Hippocampal formation (tissue), 2 donors: ENCODE measurements around the gene EPS8.

Experiments
- DNase-seq, 2 donors: peaks; one replicate each; lab custom pipeline; 2025; lab: John Stamatoyannopoulos, UW

EPS8 gene

GRCh38 chr12:15717940-15718567, 71.1 kb downstream of the EPS8 start:
- DNase-seq = no peak

GRCh38 chr12:15716581-15716980, 72.6 kb downstream of the EPS8 start:
- no peak for DNase-seq

- DNase-seq = no peak
Observed at GRCh38 chr12:15714256-15714655, 74.9 kb downstream of the EPS8 start.

GRCh38 chr12:15712823-15713660, 76.1 kb downstream of the EPS8 start:
- DNase-seq = no peak

GRCh38 chr12:15712160-15712559, 77.0 kb downstream of the EPS8 start:
- DNase-seq = no peak

- no peak for DNase-seq
Observed at GRCh38 chr12:15710860-15711510, 78.2 kb downstream of the EPS8 start.

- DNase-seq = no peak
Observed at GRCh38 chr12:15709551-15709950, 79.6 kb downstream of the EPS8 start.

GRCh38 chr12:15708396-15709076, 80.7 kb downstream of the EPS8 start:
- DNase-seq = no peak

GRCh38 chr12:15707516-15708199, 81.5 kb downstream of the EPS8 start:
- no peak for DNase-seq

GRCh38 chr12:15706010-15706676, 83.0 kb downstream of the EPS8 start:
- DNase-seq = no peak

- no peak for DNase-seq
Observed at GRCh38 chr12:15705606-15706005, 83.6 kb downstream of the EPS8 start.

- no peak for DNase-seq
Observed at GRCh38 chr12:15702276-15702675, 86.9 kb downstream of the EPS8 start.

- no peak for DNase-seq
Observed at GRCh38 chr12:15701631-15702156, 87.5 kb downstream of the EPS8 start.

GRCh38 chr12:15701206-15701605, 88.0 kb downstream of the EPS8 start:
- no peak for DNase-seq

- no peak for DNase-seq
Observed at GRCh38 chr12:15700595-15700994, 88.6 kb downstream of the EPS8 start.

- no peak for DNase-seq
Observed at GRCh38 chr12:15699886-15700285, 89.3 kb downstream of the EPS8 start.

- DNase-seq = no peak
Observed at GRCh38 chr12:15698377-15698871, 90.8 kb downstream of the EPS8 start.

GRCh38 chr12:15697201-15697600, 92.0 kb downstream of the EPS8 start:
- no peak for DNase-seq

- no peak for DNase-seq
Observed at GRCh38 chr12:15693228-15693911, 95.8 kb downstream of the EPS8 start.

- DNase-seq = no peak
Observed at GRCh38 chr12:15691388-15691787, 97.8 kb downstream of the EPS8 start.
